ENCODE results near the gene SLC6A3. TPM values are rescaled to one million over a fixed set of nuclear protein-coding genes. Genes with fewer than 3 reads are reported as not detected.

SLC6A3 gene
- total RNA-seq, 1 experiment from 2014 or later = 0.74 TPM

DNA sequence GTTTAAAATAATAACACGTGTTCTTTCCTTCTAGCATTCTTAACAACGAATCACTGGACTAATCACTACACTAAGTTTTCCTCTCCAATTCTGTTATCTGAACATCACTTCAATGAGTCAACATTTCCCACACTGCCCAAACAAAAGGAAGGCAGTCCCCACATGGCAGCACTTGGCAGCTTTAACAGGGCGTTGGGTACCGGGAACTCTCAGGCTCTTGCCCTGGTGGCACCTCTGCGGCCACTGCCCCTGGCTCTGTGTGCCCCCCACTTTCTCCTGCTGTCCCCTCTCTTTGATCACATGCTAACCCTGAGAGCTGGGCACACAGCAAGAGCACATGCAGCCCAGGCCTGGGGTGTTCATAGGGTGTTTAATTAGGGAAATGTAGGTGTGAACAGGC is 15.7 kb downstream of the SLC6A3 start (continued):
- no peak for TF ChIP-seq AFF4 (CRISPR knock-in tag; IDR thresholded peaks at IDR 0.05; ENCODE audit: borderline replicate concordance)
- TF ChIP-seq ZNF396 (CRISPR knock-in tag; IDR thresholded peaks at IDR 0.05; ENCODE audit: borderline replicate concordance) = no peak
- TF ChIP-seq NR3C1 (CRISPR knock-in tag; conservative IDR thresholded peaks at IDR 0.05; ENCODE audit: low read depth) = no peak
- no peak for TF ChIP-seq ZNF121 (CRISPR knock-in tag; IDR thresholded peaks at IDR 0.05)
- no peak for TF ChIP-seq EMX1 (CRISPR knock-in tag; IDR thresholded peaks at IDR 0.05)
- no peak for TF ChIP-seq MYBL2 (CRISPR knock-in tag; IDR thresholded peaks at IDR 0.05)
- no peak for TF ChIP-seq ATF6 (CRISPR knock-in tag; IDR thresholded peaks at IDR 0.05)
- TF ChIP-seq, protein P1, sequence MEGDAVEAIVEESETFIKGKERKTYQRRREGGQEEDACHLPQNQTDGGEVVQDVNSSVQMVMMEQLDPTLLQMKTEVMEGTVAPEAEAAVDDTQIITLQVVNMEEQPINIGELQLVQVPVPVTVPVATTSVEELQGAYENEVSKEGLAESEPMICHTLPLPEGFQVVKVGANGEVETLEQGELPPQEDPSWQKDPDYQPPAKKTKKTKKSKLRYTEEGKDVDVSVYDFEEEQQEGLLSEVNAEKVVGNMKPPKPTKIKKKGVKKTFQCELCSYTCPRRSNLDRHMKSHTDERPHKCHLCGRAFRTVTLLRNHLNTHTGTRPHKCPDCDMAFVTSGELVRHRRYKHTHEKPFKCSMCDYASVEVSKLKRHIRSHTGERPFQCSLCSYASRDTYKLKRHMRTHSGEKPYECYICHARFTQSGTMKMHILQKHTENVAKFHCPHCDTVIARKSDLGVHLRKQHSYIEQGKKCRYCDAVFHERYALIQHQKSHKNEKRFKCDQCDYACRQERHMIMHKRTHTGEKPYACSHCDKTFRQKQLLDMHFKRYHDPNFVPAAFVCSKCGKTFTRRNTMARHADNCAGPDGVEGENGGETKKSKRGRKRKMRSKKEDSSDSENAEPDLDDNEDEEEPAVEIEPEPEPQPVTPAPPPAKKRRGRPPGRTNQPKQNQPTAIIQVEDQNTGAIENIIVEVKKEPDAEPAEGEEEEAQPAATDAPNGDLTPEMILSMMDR (IDR thresholded peaks at IDR 0.05) = no peak
- TF ChIP-seq ARID4B (CRISPR knock-in tag; IDR thresholded peaks at IDR 0.05; ENCODE audit: borderline replicate concordance) = no peak
- TF ChIP-seq HMGA2 (CRISPR knock-in tag; IDR thresholded peaks at IDR 0.05) = no peak

DNA sequence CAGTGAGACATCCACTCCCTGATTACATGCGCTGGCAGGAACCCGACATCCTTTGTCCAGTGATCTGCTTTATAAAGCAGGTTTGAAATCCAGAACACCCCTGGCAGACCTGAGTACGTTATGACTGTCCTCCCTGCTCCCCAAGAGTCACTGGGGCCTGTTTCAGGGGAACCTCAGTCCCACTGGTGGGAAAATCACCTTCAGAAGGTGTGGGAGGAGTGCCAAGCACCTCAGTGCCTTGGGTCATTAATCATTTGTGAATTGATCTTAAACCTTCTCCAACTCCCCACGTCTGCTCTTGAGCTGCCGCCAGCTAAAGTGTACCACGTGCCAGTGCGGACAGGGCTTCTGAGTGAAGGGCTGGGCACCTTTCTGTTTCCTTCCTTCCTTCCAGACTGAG is 16.2 kb downstream of the SLC6A3 start:
- Mint-ChIP-seq H3K9me3 (peaks cover 75% of the 10 kb centered on the region), H3K27me3 (ENCODE audit: low read depth) (peaks cover 18% of the 10 kb centered on the region), H3K4me3 (no peak overlapping the region), H3K4me1 (no peaks in the 10 kb centered on the region), H3K27ac (no peak overlapping the region), H3K36me3 (peaks cover 33% of the 10 kb centered on the region)
- POLR2A ChIA-PET = no interaction called here
- DNase-seq (ENCODE audit: low spot score) (no peak), ATAC-seq (no peak)
- CTCF ChIA-PET = no interaction called here
- TF ChIP-seq ATF6 (CRISPR knock-in tag; IDR thresholded peaks at IDR 0.05) (no peak), ERG (CRISPR knock-in tag; IDR thresholded peaks at IDR 0.05) (no peak), TCF7 (CRISPR knock-in tag; IDR thresholded peaks at IDR 0.05; ENCODE audit: low read depth) (no peak)
- TF ChIP-seq, protein P2, sequence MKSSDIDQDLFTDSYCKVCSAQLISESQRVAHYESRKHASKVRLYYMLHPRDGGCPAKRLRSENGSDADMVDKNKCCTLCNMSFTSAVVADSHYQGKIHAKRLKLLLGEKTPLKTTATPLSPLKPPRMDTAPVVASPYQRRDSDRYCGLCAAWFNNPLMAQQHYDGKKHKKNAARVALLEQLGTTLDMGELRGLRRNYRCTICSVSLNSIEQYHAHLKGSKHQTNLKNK (CRISPR knock-in tag; IDR thresholded peaks at IDR 0.05) = no peak
- TF ChIP-seq, protein P3, sequence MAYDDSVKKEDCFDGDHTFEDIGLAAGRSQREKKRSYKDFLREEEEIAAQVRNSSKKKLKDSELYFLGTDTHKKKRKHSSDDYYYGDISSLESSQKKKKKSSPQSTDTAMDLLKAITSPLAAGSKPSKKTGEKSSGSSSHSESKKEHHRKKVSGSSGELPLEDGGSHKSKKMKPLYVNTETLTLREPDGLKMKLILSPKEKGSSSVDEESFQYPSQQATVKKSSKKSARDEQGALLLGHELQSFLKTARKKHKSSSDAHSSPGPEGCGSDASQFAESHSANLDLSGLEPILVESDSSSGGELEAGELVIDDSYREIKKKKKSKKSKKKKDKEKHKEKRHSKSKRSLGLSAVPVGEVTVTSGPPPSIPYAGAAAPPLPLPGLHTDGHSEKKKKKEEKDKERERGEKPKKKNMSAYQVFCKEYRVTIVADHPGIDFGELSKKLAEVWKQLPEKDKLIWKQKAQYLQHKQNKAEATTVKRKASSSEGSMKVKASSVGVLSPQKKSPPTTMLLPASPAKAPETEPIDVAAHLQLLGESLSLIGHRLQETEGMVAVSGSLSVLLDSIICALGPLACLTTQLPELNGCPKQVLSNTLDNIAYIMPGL (CRISPR knock-in tag; IDR thresholded peaks at IDR 0.05) = no peak
- TF ChIP-seq, protein P4, sequence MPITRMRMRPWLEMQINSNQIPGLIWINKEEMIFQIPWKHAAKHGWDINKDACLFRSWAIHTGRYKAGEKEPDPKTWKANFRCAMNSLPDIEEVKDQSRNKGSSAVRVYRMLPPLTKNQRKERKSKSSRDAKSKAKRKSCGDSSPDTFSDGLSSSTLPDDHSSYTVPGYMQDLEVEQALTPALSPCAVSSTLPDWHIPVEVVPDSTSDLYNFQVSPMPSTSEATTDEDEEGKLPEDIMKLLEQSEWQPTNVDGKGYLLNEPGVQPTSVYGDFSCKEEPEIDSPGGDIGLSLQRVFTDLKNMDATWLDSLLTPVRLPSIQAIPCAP (CRISPR knock-in tag; IDR thresholded peaks at IDR 0.05) = no peak
- TF ChIP-seq, protein P5, sequence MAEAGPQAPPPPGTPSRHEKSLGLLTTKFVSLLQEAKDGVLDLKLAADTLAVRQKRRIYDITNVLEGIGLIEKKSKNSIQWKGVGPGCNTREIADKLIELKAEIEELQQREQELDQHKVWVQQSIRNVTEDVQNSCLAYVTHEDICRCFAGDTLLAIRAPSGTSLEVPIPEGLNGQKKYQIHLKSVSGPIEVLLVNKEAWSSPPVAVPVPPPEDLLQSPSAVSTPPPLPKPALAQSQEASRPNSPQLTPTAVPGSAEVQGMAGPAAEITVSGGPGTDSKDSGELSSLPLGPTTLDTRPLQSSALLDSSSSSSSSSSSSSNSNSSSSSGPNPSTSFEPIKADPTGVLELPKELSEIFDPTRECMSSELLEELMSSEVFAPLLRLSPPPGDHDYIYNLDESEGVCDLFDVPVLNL (CRISPR knock-in tag; IDR thresholded peaks at IDR 0.05; ENCODE audit: borderline replicate concordance, low read depth) = no peak
